HepG2 (cell line): ENCODE measurements around the gene SH2D6. TPM values are rescaled to one million over a fixed set of nuclear protein-coding genes. Genes with fewer than 3 reads are reported as not detected.

Experiments used
- AFF4 ChIP-seq: sonication (generic); formaldehyde crosslinking; IDR thresholded peaks from 2 replicates; pipeline ENCODE4 v1.4.0; 2020; ENCODE audit warnings: missing genetic modification reagents
- CREM ChIP-seq, 2 experiments: sonication (generic) in 1 of 2; formaldehyde crosslinking in 1 of 2; IDR thresholded peaks; 2 replicates each; pipeline versions ENCODE4 v1.4.0 to v1.6.1; 2016 to 2020; ENCODE audit warnings: antibody characterized with exemption in 1 of 2, mild to moderate bottlenecking in 1 of 2, missing genetic modification reagents in 1 of 2
- EP300 ChIP-seq, 3 experiments: sonication (generic) in 1 of 3; formaldehyde crosslinking in 1 of 3; IDR thresholded peaks; 2 replicates each; pipeline versions ENCODE4 v1.5.1 to v1.6.1; 2011 to 2020; ENCODE audit warnings: low read depth in 2 of 3, low read length in 2 of 3, borderline replicate concordance in 1 of 3, improper control_type of control experiment in 1 of 3, mild to moderate bottlenecking in 1 of 3, missing genetic modification reagents in 1 of 3, moderate library complexity in 1 of 3
- GABPA ChIP-seq, 2 experiments: IDR thresholded peaks; 2 replicates each; pipeline ENCODE4 v1.6.1; 2011 to 2016; ENCODE audit warnings: low read depth in 2 of 2, low read length in 1 of 2, missing biosample characterization in 1 of 2, missing genetic modification characterization in 1 of 2
- NR0B2 ChIP-seq: sonication (generic); formaldehyde crosslinking; IDR thresholded peaks from 2 replicates; pipeline ENCODE4 v1.4.0; 2020; ENCODE audit warnings: mild to moderate bottlenecking, missing genetic modification reagents
- RELA ChIP-seq: sonication (generic); formaldehyde crosslinking; IDR thresholded peaks from 2 replicates; pipeline ENCODE4 v1.4.0; 2020; ENCODE audit warnings: missing genetic modification reagents
- RFXANK ChIP-seq: IDR thresholded peaks from 2 replicates; pipeline ENCODE4 v1.6.1; 2016
- TCF12 ChIP-seq, 2 experiments: fragments of 450-650 bp in 1 of 2; sonication (generic) in 1 of 2; formaldehyde crosslinking in 1 of 2; IDR thresholded peaks; 2 replicates each; pipeline versions ENCODE4 v1.6.1 to v1.8.0; 2017 to 2022; ENCODE audit warnings: antibody characterized with exemption in 1 of 2, mild to moderate bottlenecking in 1 of 2, missing genetic modification reagents in 1 of 2, moderate library complexity in 1 of 2
- ZFP37 ChIP-seq: sonication (generic); formaldehyde crosslinking; IDR thresholded peaks from 2 replicates; pipeline ENCODE4 v1.4.0; 2020; ENCODE audit warnings: missing genetic modification reagents, borderline replicate concordance
- ZNF121 ChIP-seq: sonication (generic); formaldehyde crosslinking; IDR thresholded peaks from 2 replicates; pipeline ENCODE4 v1.5.0; 2020; ENCODE audit warnings: mild to moderate bottlenecking, missing genetic modification reagents
- ZNF263 ChIP-seq: sonication (generic); formaldehyde crosslinking; IDR thresholded peaks from 2 replicates; pipeline ENCODE4 v1.4.0; 2020; ENCODE audit warnings: missing genetic modification reagents
- ZNF317 ChIP-seq: sonication (generic); formaldehyde crosslinking; IDR thresholded peaks from 2 replicates; pipeline ENCODE4 v1.5.0; 2020; ENCODE audit warnings: mild to moderate bottlenecking, missing genetic modification reagents
- ZNF513 ChIP-seq: sonication (generic); formaldehyde crosslinking; conservative IDR thresholded peaks from 2 replicates; pipeline ENCODE4 v1.5.0; 2020; ENCODE audit warnings: missing genetic modification reagents
- ZNF557 ChIP-seq: sonication (generic); formaldehyde crosslinking; IDR thresholded peaks from 2 replicates; pipeline ENCODE4 v1.4.0; 2020; ENCODE audit warnings: missing genetic modification reagents
- ZNF644 ChIP-seq: IDR thresholded peaks from 2 replicates; pipeline ENCODE4 v1.6.1; 2016; ENCODE audit warnings: low read depth
- ZNF709 ChIP-seq: sonication (generic); formaldehyde crosslinking; IDR thresholded peaks from 2 replicates; pipeline ENCODE4 v1.5.0; 2020; ENCODE audit warnings: mild to moderate bottlenecking, missing genetic modification reagents
- ZNF710 ChIP-seq: sonication (generic); formaldehyde crosslinking; IDR thresholded peaks from 2 replicates; pipeline ENCODE4 v1.5.0; 2020; ENCODE audit warnings: mild to moderate bottlenecking, missing genetic modification reagents, borderline replicate concordance
- ZNF75D ChIP-seq: sonication (generic); formaldehyde crosslinking; IDR thresholded peaks from 2 replicates; pipeline ENCODE4 v1.8.1; 2023; ENCODE audit warnings: missing genetic modification reagents, mild to moderate bottlenecking, borderline replicate concordance
- polyA plus RNA-seq, 8 experiments: library from polyadenylated mRNA; depleted of rRNA in 3 of 8; stranded (reverse) in 7 of 8; unstranded in 1 of 8; fragments of >200 nt; fragmentation: Illumina TruSeq in 4 of 8; extraction: Trizol in 4 of 8; gene quantifications; 2 replicates each; pipeline versions ENCODE4 v1.2.1 to v1.2.3, GENCODE V29; 2011 to 2016; ENCODE audit warnings: low read depth in 4 of 8, missing spikeins in 1 of 8, mixed read lengths in 1 of 8; ENCODE audit not compliant: insufficient read depth in 1 of 8
- total RNA-seq, 5 experiments: library from RNA; depleted of rRNA; stranded (reverse); fragments of >200 nt; fragmentation: Illumina TruSeq; extraction: Trizol; gene quantifications; 2 replicates each; pipeline ENCODE4 v1.2.3, GENCODE V29; 2016; ENCODE audit warnings: low read depth in 1 of 5

The SH2D6 gene
- total and polyA plus RNA-seq, 2 of the 13 experiments (the other 11 are each of a cell fraction or from before 2014, with no cell fraction given): 0.11 to 0.26 TPM

GRCh38 chr2:85418132-85419008 is at the start of gene SH2D6 (continued):
- TF ChIP-seq TCF12 (IDR thresholded peaks at IDR 0.05) (no peak), TCF12 (CRISPR knock-in tag; IDR thresholded peaks at IDR 0.05) (peak; percentile 11; the same call in 1 of the 2 replicates), AFF4 (CRISPR knock-in tag) (no peak; the same call in 1 of the 2 replicates), ZNF557 (CRISPR knock-in tag) (peak; percentile 81; the same call in 1 of the 2 replicates), RELA (CRISPR knock-in tag) (no peak), ZNF317 (CRISPR knock-in tag) (no peak), ZFP37 (CRISPR knock-in tag) (peak; percentile 82; the same call in 1 of the 2 replicates), EP300 (IDR thresholded peaks at IDR 0.05; ENCODE audit: low read depth in 2 of 2, low read length in 2 of 2) (peak in 1 of 2 experiments; percentile 25; a peak in 3 of 4 replicates), EP300 (CRISPR knock-in tag; IDR thresholded peaks at IDR 0.05; ENCODE audit: borderline replicate concordance) (no peak), NR0B2 (peak; percentile 6; the same call in 1 of the 2 replicates), ZNF644 (CRISPR knock-in tag) (peak; percentile 56; the same call in 1 of the 2 replicates), CREM (IDR thresholded peaks at IDR 0.05) (peak; percentile 97), CREM (CRISPR knock-in tag; IDR thresholded peaks at IDR 0.05) (no peak), ZNF263 (CRISPR knock-in tag) (peak; percentile 79), ZNF709 (CRISPR knock-in tag) (peak; percentile 90; the same call in 1 of the 2 replicates), ZNF75D (no peak), RFXANK (CRISPR knock-in tag) (no peak; the same call in 1 of the 2 replicates), ZNF121 (CRISPR knock-in tag) (peak; percentile 92), ZNF710 (CRISPR knock-in tag) (0 out of 2 replicates have a peak, but pooled peaks have one; percentile 16), ZNF513 (CRISPR knock-in tag) (peak; percentile 87; the same call in 1 of the 2 replicates), GABPA (IDR thresholded peaks at IDR 0.05; ENCODE audit: low read depth, low read length) (peak; percentile 46), GABPA (CRISPR knock-in tag; IDR thresholded peaks at IDR 0.05; ENCODE audit: low read depth) (peak; percentile 85)
